Right atrium auricular region (tissue), 2 donors: ENCODE measurements around the gene GCK. TPM values are rescaled to one million over a fixed set of nuclear protein-coding genes. Genes with fewer than 3 reads are reported as not detected.

Source experiments
- DNase-seq: peaks from one replicate; pipeline ENCODE4 v3.0.0-alpha.2; 2019; ENCODE audit warnings: low spot score
- H3K27ac ChIP-seq, 2 donors: fragments of 200-600 bp; sonication (generic); 1 replicate in 1 of 2; 2 replicates in 1 of 2; pipeline ENCODE4 v1.5.1; 2016 to 2019
- H3K27me3 ChIP-seq, 2 donors: fragments of 200-600 bp; sonication (generic); one replicate each; pipeline versions ENCODE4 v1.5.1 to v1.6.0; 2017 to 2019
- H3K36me3 ChIP-seq: fragments of 200-600 bp; sonication (generic); one replicate; pipeline ENCODE4 v1.5.1; 2016
- H3K4me1 ChIP-seq, 2 donors: fragments of 200-600 bp; sonication (generic); one replicate each; pipeline versions ENCODE4 v1.5.1 to v1.6.0; 2017 to 2019
- H3K4me3 ChIP-seq, 2 donors: fragments of 200-600 bp; sonication (generic); 1 replicate in 1 of 2; 2 replicates in 1 of 2; pipeline ENCODE4 v1.5.1; 2017 to 2019; ENCODE audit warnings: mild to moderate bottlenecking in 1 of 2, moderate library complexity in 1 of 2
- H3K9me3 ChIP-seq, 2 donors: fragments of 200-600 bp; sonication (generic); one replicate each; pipeline ENCODE4 v1.5.1; 2019
- CTCF ChIP-seq, 2 donors: fragments of 200-600 bp; sonication (generic); IDR thresholded peaks; one replicate each; pipeline ENCODE4 v1.5.1; 2019; ENCODE audit warnings: antibody characterized with exemption in 2 of 2
- total RNA-seq, 2 donors: library from RNA; depleted of rRNA; stranded (reverse); fragments of >200 nt; gene quantifications; one replicate each; pipeline ENCODE4 v1.1.0, GENCODE V29; 2016

The GCK gene
- total RNA-seq, 2 donors from 2014 or later, result 11.1 to 21.0 TPM

- Histone ChIP-seq H3K9me3 (no peaks in the 10 kb centered on the region), H3K27ac (no peak overlapping the region), H3K4me3 (no peak overlapping the region), H3K27me3 (no peaks in the 10 kb centered on the region), H3K36me3 (no peaks in the 10 kb centered on the region), H3K4me1 (no peaks in the 10 kb centered on the region)
- no peak for TF ChIP-seq CTCF (IDR thresholded peaks at IDR 0.05)
- no peak for DNase-seq
These were observed 45.8 kb upstream of the GCK start for GRCh38 chr7:44235066-44235465.

- H3K9me3 ChIP-seq, result no peaks in the 10 kb centered on the region
- no peaks in the 10 kb centered on the region for H3K36me3 ChIP-seq
- no peak overlapping the region for H3K27ac ChIP-seq
- no peaks in the 10 kb centered on the region for H3K4me1 ChIP-seq
- no peak for TF ChIP-seq CTCF (IDR thresholded peaks at IDR 0.05)
- no peak overlapping the region for H3K4me3 ChIP-seq
- no peak for DNase-seq
- H3K27me3 ChIP-seq, result no peaks in the 10 kb centered on the region
These were observed 43.9 kb upstream of the GCK start for GRCh38 chr7:44232901-44233715.

- Histone ChIP-seq H3K4me3 (no peak overlapping the region), H3K36me3 (no peaks in the 10 kb centered on the region), H3K27me3 (no peaks in the 10 kb centered on the region), H3K9me3 (no peaks in the 10 kb centered on the region), H3K27ac (no peak overlapping the region), H3K4me1 (no peaks in the 10 kb centered on the region)
- no peak for DNase-seq
- no peak for TF ChIP-seq CTCF (IDR thresholded peaks at IDR 0.05)
These were observed 43.2 kb upstream of the GCK start for GRCh38 chr7:44232396-44232795.

GRCh38 chr7:44231088-44231487, 41.8 kb upstream of the GCK start:
- Histone ChIP-seq H3K4me3 (no peak overlapping the region), H3K27me3 (no peaks in the 10 kb centered on the region), H3K27ac (no peak overlapping the region), H3K4me1 (no peaks in the 10 kb centered on the region), H3K36me3 (no peaks in the 10 kb centered on the region), H3K9me3 (no peaks in the 10 kb centered on the region)
- TF ChIP-seq CTCF (IDR thresholded peaks at IDR 0.05), result no peak
- DNase-seq, result no peak

- TF ChIP-seq CTCF (IDR thresholded peaks at IDR 0.05), result no peak
- H3K27me3 ChIP-seq, result no peaks in the 10 kb centered on the region
- H3K36me3 ChIP-seq, result no peaks in the 10 kb centered on the region
- no peak for DNase-seq
- no peak overlapping the region for H3K4me3 ChIP-seq
- H3K4me1 ChIP-seq, result no peaks in the 10 kb centered on the region
- H3K9me3 ChIP-seq, result no peaks in the 10 kb centered on the region
- no peak overlapping the region for H3K27ac ChIP-seq
These were observed 41.0 kb upstream of the GCK start for GRCh38 chr7:44230286-44230685.
